Right kidney (tissue), 1 donor: ENCODE measurements around the gene DDX4.

Source experiments
- DNase-seq: peaks from one replicate; pipeline ENCODE4 v3.0.0-alpha.2; 2016

Gene DDX4

DNA sequence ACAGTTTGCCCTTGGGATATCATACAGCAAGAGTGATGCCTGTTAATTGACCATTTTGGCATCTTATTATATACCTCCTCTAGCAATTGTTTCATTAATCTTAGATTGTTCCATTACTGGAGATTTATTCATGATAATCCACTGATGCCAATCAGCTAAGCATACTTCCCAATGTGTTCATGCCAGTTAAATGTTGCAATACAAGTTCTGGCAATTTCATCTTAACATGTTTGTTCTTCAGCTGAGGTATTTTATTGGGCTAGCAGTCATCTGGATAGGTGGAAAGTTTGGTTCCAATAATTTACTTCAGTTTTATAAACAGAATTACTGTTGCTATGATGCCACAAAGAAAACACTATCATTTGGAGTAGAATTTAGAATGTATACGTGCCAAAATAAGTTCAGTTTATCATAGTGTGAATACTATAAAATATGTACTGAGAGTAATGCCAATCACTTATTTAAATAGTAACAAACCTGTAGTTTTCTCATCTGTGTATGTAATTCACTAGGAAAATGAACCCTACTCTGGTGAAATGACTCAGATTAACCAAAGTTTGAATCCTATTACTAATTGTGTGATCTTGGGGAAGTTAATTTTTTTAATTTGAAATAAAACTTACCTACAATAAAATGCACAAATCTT lies 85.4 kb downstream of the DDX4 start:
- no peak for DNase-seq

DNA sequence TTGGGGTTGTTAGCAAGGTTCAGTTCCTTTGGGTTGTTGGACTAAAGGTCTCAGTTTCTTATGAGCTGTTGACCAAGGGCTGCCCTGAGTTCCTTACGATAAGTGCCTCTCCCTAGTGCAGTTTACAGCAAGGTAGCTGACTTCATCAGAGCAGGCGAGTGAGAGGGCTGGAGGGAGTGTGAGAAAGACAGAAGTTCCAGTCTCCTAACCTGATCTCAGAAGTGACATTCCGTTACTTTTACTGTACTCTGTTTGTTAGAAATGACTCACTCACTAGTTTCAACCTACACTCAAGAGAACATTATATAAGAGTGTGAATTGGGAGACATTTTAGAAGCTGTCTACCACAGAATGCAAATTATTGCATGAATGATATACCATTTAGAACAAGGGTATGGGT lies 92.1 kb downstream of the DDX4 start:
- no peak for DNase-seq

DNA sequence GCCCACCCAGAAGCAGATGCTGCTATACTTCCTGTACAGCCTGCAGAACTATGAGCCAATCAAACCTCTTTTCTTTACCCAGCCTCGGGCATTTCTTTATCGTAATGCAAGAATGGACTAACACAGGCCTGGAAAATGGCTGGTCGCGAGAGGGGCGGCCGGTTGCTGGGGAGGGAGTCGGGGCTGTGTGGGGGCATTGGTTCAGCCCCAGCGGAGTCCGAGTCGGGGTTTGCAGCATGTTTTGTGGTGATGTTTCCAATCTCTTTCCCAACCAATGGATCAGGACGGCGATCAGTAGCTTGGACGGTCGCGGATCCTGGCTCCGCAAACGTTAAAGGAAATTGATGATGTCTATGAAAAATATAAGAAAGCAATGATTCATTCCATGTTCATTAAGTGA lies 94.6 kb downstream of the DDX4 start:
- no peak for DNase-seq

DNA sequence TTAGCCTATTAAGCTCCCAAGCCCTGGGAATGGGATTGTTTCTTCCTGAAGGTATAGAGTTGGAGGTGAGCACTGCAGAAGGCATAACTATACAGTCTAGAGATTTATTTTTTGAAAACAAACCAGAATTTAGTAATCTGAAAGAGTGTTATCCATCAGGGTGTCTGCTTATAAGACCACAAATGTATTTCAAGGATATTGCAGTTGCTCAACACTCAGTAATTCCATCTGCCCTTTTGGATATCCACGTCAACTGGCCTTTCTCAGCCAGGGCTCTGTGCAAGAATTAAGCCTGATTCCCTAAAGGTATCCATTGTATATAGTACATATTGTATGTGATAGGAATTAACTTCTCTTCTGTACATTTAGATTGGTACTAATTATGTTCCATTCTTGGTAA lies 98.3 kb downstream of the DDX4 start:
- DNase-seq = no peak

DNA sequence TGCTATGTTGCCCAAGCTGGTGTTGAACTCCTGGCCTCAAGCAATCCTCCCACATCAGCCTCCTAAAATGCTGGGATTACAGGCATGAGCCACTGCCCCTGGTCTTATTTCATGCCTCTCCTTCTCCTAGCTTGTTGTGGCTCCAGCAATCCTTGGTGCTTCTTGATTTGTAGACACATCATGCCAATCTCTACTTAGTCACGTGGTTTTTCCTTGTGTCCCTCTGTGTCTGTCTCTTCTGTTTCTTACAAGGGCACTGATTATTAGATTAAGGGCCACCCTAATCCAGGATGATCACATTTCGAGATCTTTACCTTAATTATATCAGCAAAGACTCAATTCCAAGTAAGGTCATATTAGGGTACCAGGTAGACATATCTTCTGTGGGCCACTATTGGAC lies 104.1 kb downstream of the DDX4 start:
- no peak for DNase-seq

- no peak for DNase-seq
Measured at GRCh38 chr5:55847837-55848236, 110.0 kb downstream of the DDX4 start.

- no peak for DNase-seq
Measured at GRCh38 chr5:55848783-55849182, 110.9 kb downstream of the DDX4 start.

DNA sequence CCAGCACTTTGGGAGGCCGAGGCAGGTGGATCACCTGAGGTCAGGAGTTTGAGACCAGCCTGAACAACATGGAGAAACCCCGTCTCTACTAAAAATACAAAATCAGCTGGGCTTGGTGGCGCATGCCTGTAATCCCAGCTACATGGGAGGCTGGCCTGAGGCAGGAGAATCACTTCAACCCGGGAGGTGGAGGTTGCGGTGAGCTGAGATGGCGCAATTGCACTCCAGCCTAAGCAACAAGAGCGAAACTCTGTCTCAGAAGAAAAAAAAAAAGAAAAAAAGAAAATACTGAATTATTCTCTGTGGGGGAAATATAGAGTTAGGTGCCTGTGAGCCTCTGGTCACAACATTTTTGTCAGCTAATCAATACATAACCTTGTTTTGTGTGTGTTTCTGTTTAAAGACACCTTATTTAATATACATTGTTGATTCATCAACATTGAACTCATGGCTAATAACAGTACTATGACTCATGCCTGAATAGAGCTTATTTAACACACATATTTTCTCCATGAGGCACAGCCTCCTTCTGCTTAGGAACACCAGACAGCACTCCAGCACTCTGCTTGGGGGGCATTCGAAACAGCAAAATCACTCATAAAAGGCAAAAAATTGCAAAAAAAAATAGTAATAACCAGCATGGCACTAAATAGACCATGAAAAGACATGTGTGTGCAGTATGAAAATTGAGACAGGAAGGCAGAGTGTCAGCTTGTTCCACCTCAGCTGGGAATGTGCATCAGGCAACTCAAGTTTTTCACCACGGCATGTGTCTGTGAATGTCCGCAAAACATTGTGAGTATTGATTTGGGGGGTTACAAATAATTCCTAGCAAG lies 113.2 kb downstream of the DDX4 start, which contains the start of gene IL31RA:
Gene IL31RA, plus strand, starts transcription at position 519 of the 836 bp plus-strand sequence. Its CDS starts 214 bp downstream, at position 733.
- DNase-seq = no peak

- DNase-seq = no peak
Measured at GRCh38 chr5:55851675-55851979, 113.8 kb downstream of the DDX4 start.

DNA sequence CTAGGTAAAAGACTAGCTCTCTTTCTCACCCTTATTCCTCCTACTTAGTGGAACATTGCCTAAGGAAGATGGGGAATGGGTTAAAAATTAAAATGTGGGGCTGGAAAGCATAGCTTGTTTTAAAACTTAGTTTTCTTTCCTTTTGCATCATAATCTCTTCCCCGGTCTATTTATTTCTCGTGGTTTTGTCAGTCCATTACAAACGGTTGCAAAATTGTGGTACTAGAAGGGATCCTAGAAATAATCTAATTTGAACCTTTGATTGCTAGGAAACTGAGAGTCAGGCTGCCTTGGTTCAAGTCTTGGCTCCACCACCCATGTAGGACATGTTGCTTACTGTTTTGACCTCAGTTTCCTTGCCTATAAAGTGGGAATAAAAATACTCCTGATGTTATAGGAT lies 114.6 kb downstream of the DDX4 start:
- no peak for DNase-seq

- no peak for DNase-seq
Measured at GRCh38 chr5:55853041-55853670, 115.3 kb downstream of the DDX4 start.

- no peak for DNase-seq
Measured at GRCh38 chr5:55853818-55854217, 116.0 kb downstream of the DDX4 start.

DNA sequence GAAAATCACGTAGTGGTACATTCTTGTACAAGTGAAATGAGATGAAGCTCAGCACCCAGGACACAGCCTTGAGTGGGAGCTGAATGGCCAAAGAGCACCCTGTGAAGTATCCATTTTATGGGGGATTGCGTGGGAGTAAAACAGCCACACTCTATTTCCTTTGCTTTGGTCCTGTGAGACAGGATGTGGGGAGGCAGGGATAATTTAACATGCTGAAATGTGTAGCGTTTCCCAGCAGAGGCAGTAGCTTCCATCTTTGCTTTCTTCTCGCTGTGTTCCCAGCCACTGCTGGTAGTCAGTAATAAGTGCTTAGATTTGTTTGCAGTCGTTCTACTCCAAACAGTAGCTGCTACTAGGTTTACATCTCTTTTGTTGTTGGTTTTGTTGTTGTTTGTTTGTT lies 117.6 kb downstream of the DDX4 start:
- DNase-seq = no peak

DNA sequence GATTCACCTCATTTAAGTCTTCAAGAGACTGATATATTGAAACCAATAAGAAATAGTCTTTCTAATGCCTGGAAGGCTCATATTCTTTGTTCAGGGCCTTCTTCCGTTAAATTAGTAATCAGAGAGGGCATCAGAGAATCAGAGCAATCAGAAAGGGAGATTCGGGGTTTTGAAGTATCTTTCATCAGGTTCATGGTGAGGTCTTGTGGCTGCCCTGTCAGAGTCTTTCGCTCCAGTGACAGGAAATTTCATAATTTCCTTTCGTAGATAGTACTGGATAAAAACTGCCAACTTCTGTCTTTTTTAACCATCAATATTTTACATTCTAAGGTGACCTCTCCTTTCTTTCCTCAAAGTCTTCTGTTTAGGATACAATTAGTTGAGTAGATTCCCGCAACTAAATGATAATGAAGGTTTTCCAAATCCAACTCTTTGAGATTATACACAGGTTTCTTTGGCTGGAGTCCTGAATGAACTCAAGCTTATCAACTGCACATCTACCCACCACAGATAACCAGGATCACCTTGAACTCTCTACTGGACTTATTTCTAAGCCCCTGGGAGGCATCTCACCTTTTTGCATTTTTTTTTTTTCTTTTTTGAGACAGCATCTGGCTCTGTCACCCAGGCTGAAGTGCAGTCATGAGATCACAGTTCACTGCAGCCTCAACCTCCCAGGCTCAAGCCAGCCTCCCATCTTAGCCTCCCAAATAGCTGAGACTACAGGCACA lies 118.8 kb downstream of the DDX4 start:
- no peak for DNase-seq

- no peak for DNase-seq
Measured at GRCh38 chr5:55857247-55857640, 119.4 kb downstream of the DDX4 start.

DNA sequence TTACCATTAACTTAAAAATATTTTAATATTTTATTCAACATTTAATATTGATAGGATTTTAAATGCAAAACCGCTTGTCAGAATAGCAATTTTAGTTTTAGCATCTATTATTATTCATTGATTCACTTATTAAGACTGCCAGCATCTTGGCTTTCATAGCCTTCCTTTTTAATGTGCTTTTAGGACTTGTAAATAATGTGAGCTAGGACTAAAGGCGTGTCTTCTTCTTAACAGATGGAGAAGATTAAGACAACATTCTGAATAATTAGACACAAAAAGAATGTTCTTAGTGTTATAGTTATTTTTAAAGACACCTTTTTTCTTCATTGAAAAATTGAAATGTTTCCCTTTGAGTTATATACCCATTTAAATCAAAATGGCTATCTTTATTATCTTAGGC lies 120.2 kb downstream of the DDX4 start:
- DNase-seq = no peak

- no peak for DNase-seq
Measured at GRCh38 chr5:55860288-55860687, 122.4 kb downstream of the DDX4 start.

DNA sequence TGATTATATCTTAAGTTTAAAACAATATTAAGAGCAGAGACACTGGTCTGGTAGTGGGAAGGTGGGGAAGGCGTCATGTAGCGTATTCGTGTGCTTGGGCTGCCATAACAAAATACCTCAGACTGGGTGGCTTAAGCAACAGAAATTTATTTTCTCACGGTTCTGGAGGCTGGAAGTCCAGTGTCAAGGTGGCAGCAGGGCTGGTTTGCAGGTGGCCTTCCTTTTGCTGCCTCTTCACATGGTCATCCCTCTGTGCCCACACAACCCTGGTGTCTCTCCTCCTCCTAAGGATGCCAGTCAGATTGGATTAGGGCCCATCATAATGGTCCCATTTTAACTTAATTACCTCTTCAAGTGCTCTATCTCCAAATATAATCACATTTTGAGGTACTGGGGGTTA lies 122.8 kb downstream of the DDX4 start:
- no peak for DNase-seq

DNA sequence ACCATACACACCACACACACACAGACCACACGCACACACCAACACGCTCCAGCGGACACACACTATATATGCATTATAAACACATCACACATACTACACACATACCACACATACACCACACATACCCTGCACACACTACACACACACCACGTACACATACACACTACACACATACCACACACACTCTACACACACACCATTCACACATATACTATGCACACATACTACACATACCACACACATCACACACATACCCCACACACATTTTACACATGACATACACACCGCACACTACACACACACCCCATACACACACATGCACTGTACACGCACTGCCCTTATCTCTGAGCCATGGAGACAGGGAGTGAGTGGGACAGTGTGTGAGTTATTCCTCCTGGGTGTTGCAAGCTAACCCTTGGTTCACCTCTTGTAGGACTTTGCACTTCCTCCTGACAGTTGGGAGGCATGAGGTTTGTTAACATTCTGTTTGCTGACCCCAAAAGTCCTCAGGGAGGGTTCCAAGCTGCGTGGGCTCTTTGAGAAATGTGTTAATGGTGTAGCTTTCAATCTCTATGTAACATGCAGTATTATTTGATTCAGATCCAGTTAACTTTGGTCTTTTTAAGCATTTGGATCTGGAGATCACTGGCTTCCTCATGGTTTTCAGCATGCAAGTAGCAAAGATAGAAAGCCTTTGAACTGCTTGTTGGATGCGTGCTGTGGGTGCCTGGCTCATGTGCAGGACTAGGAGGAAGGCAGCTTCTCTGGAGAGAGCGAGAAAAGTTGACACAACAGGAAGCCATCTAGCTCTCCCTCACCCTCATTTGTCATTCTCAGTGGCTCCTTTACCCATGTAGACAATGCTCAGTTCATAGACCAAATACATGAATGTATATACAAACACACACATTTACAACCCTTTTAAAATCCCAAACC lies 127.0 kb downstream of the DDX4 start:
- DNase-seq = no peak

GRCh38 chr5:55865831-55866230 lies 128.0 kb downstream of the DDX4 start:
- no peak for DNase-seq

- no peak for DNase-seq
Measured at GRCh38 chr5:55866485-55866884, 128.6 kb downstream of the DDX4 start.
